ENCODE measurements around the gene FERMT3. TPM values are rescaled to one million over a fixed set of nuclear protein-coding genes. Genes with fewer than 3 reads are reported as not detected.

FERMT3 gene
- total and polyA plus RNA-seq, 2 of the 13 experiments (the other 11 are each of a cell fraction or from before 2014, with no cell fraction given), result 0.29 TPM; not detected in 1

- DNase-seq (ENCODE audit: low spot score), result no peak
- ChIA-PET POLR2A (interaction anchor here (1.2 kb wide), 1 partner anchor 32 kb away, joined by 3 read pairs; the partner anchor contains the start of gene FKBP2), CTCF (ENCODE audit: low intra/inter-chr PET ratio, low total read pairs) (no interaction called here)
- no peak overlapping the region for H2AFZ ChIP-seq (ENCODE audit: low read length)
- TF ChIP-seq SCMH1 (CRISPR knock-in tag; IDR thresholded peaks at IDR 0.05; ENCODE audit: borderline replicate concordance) (no peak), HNRNPL (IDR thresholded peaks at IDR 0.05; ENCODE audit: low read depth, low read length) (no peak), HBP1 (CRISPR knock-in tag; IDR thresholded peaks at IDR 0.05; ENCODE audit: low read depth) (no peak), NFRKB (IDR thresholded peaks at IDR 0.05) (no peak), TCF12 (IDR thresholded peaks at IDR 0.05) (no peak), TCF12 (CRISPR knock-in tag; IDR thresholded peaks at IDR 0.05) (no peak), MTA1 (CRISPR knock-in tag; IDR thresholded peaks at IDR 0.05; ENCODE audit: borderline replicate concordance) (no peak), MEF2D (CRISPR knock-in tag; IDR thresholded peaks at IDR 0.05) (no peak), ZNF557 (CRISPR knock-in tag; IDR thresholded peaks at IDR 0.05) (no peak), ATRX (CRISPR knock-in tag; IDR thresholded peaks at IDR 0.05; ENCODE audit: borderline replicate concordance) (no peak), ZNF101 (CRISPR knock-in tag; IDR thresholded peaks at IDR 0.05; ENCODE audit: borderline replicate concordance, low read depth) (no peak), TBP (CRISPR knock-in tag; IDR thresholded peaks at IDR 0.05) (no peak), SP5 (CRISPR knock-in tag; IDR thresholded peaks at IDR 0.05; ENCODE audit: borderline replicate concordance, low read depth) (no peak), PAF1 (CRISPR knock-in tag; IDR thresholded peaks at IDR 0.05) (no peak)
- TF ChIP-seq, protein P1, sequence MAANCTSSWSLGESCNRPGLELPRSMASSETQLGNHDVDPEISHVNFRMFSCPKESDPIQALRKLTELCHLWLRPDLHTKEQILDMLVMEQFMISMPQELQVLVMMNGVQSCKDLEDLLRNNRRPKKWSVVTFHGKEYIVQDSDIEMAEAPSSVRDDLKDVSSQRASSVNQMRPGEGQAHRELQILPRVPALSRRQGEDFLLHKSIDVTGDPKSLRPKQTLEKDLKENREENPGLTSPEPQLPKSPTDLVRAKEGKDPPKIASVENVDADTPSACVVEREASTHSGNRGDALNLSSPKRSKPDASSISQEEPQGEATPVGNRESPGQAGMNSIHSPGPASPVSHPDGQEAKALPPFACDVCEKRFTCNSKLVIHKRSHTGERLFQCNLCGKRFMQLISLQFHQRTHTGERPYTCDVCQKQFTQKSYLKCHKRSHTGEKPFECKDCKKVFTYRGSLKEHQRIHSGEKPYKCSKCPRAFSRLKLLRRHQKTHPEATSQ (CRISPR knock-in tag; IDR thresholded peaks at IDR 0.05; ENCODE audit: borderline replicate concordance), result no peak
- TF ChIP-seq, protein P2, sequence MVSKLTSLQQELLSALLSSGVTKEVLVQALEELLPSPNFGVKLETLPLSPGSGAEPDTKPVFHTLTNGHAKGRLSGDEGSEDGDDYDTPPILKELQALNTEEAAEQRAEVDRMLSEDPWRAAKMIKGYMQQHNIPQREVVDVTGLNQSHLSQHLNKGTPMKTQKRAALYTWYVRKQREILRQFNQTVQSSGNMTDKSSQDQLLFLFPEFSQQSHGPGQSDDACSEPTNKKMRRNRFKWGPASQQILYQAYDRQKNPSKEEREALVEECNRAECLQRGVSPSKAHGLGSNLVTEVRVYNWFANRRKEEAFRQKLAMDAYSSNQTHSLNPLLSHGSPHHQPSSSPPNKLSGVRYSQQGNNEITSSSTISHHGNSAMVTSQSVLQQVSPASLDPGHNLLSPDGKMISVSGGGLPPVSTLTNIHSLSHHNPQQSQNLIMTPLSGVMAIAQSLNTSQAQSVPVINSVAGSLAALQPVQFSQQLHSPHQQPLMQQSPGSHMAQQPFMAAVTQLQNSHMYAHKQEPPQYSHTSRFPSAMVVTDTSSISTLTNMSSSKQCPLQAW (CRISPR knock-in tag; IDR thresholded peaks at IDR 0.05), result no peak
- TF ChIP-seq, protein P3, sequence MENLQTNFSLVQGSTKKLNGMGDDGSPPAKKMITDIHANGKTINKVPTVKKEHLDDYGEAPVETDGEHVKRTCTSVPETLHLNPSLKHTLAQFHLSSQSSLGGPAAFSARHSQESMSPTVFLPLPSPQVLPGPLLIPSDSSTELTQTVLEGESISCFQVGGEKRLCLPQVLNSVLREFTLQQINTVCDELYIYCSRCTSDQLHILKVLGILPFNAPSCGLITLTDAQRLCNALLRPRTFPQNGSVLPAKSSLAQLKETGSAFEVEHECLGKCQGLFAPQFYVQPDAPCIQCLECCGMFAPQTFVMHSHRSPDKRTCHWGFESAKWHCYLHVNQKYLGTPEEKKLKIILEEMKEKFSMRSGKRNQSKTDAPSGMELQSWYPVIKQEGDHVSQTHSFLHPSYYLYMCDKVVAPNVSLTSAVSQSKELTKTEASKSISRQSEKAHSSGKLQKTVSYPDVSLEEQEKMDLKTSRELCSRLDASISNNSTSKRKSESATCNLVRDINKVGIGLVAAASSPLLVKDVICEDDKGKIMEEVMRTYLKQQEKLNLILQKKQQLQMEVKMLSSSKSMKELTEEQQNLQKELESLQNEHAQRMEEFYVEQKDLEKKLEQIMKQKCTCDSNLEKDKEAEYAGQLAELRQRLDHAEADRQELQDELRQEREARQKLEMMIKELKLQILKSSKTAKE (CRISPR knock-in tag; IDR thresholded peaks at IDR 0.05; ENCODE audit: borderline replicate concordance), result no peak
- no peak overlapping the region for H3K4me3 ChIP-seq (replicated peaks in 1 of 3; ENCODE audit: insufficient read depth in 1 of 3, low read depth in 2 of 3, low read length in 3 of 3)
- H3K27ac ChIP-seq (ENCODE audit: extremely low read length, insufficient read depth, low read length), result no peak overlapping the region
- peaks cover 17% of the 10 kb centered on the region for H3K4me1 ChIP-seq (ENCODE audit: insufficient read depth, low read length)
- in situ Hi-C loops (cut with HindIII; ENCODE audit: extremely low pct_ligation_motif_present, low pct_unique_long_range_greater_than_20kb) (no loop called here), intact Hi-C loops (cut with micrococcal nuclease; ENCODE audit: unreplicated experiment) (no loop called here)
- no peaks in the 10 kb centered on the region for H3K9me3 ChIP-seq (ENCODE audit: low read length)
- BruUV-seq (replicated peaks), result no TSS peak
- no peak overlapping the region for H3K9ac ChIP-seq (ENCODE audit: insufficient read depth, low read depth, low read length)
- H3K27me3 ChIP-seq (ENCODE audit: control insufficient read depth in 1 of 2, insufficient read depth in 2 of 2, low read length in 2 of 2), result peaks cover 0 to 1% of the 10 kb centered on the region in 2 experiments; a peak in 1 of 5 replicates
- no peaks in the 10 kb centered on the region for H3K79me2 ChIP-seq (ENCODE audit: insufficient read depth, low read length)
- peak; percentile 2; the same call in 1 of the 3 replicates for ATAC-seq
- 85% methylated on average over 7 of the region's 8 CpGs for WGBS (ENCODE audit: low lambda C conversion rate)
- 0 out of 2 replicates have a peak, but pooled peaks cover 2% of the 10 kb centered on the region for H4K20me1 ChIP-seq (ENCODE audit: insufficient read depth, low read length)
- H3K36me3 ChIP-seq (replicated peaks in 1 of 2; ENCODE audit: control insufficient read depth in 1 of 2, insufficient read depth in 2 of 2, low read length in 2 of 2), result peaks cover 0 to 4% of the 10 kb centered on the region in 2 experiments; a peak in 2 of 5 replicates
- H3K4me2 ChIP-seq (ENCODE audit: low read depth, low read length), result no peak overlapping the region
- FAIRE-seq, result no peak
Measured at GRCh38 chr11:64209563-64209843, 3.0 kb downstream of the FERMT3 start.
